Head of caudate nucleus (tissue), 42 donors: ENCODE data around the gene OSBPL5.
"Not testable (repeated sequence)": the region's sequence is repeated elsewhere in the genome, so short reads cannot be mapped to it uniquely, and the experiment has no call there.

Source experiments
- DNase-seq, 42 donors: peaks; one replicate each; pipeline versions ENCODE4 v3.0.0 to v3.0.0-alpha.2; 2020 to 2021; ENCODE audit warnings: mixed read lengths in 7 of 42
- intact Hi-C: fragments of 100-400 bp; cut with DNase I; formaldehyde crosslinking; loops from one replicate; pipeline ENCODE4 v1.15.0; 2022

The OSBPL5 gene

GRCh38 chr11:3168742-3169254, 3.7 kb upstream of the OSBPL5 start:
- intact Hi-C loops = not testable (repeated sequence)
- DNase-seq = peak in 5 of 42 donors; percentile 3 to 30 (median 8)

GRCh38 chr11:3167143-3168119, 2.3 kb upstream of the OSBPL5 start:
- intact Hi-C loops = no loop called here
- peak in 8 of 42 donors; percentile 5 to 29 (median 12) for DNase-seq

GRCh38 chr11:3166268-3167142, 1.4 kb upstream of the OSBPL5 start:
- intact Hi-C loops = no loop called here
- DNase-seq = peak in 8 of 42 donors; percentile 3 to 29 (median 14)

GRCh38 chr11:3165916-3166267, 782 bp upstream of the OSBPL5 start:
- intact Hi-C loops = no loop called here
- peak in 4 of 42 donors; percentile 10 to 33 (median 16) for DNase-seq

- intact Hi-C loops = no loop called here
- peak in 9 of 42 donors; percentile 6 to 37 (median 15) for DNase-seq
These were observed 458 bp downstream of the OSBPL5 start for GRCh38 chr11:3164552-3165151.

GRCh38 chr11:3164138-3164551, 965 bp downstream of the OSBPL5 start:
- intact Hi-C loops = no loop called here
- DNase-seq = peak in 6 of 42 donors; percentile 5 to 35 (median 16)

- intact Hi-C loops = no loop called here
These were observed 1.7 kb downstream of the OSBPL5 start for GRCh38 chr11:3163241-3163981.

GRCh38 chr11:3162410-3163240, 2.5 kb downstream of the OSBPL5 start:
- intact Hi-C loops = no loop called here

More at GRCh38 chr11:3163241-3163981, 1.7 kb downstream of the OSBPL5 start:
- peak in 25 of 42 donors; percentile 14 to 74 (median 43) for DNase-seq

GRCh38 chr11:3161720-3162409, 3.2 kb downstream of the OSBPL5 start:
- DNase-seq = peak in 1 of 42 donors; percentile 1
- intact Hi-C loops = no loop called here

More at GRCh38 chr11:3162410-3163240, 2.5 kb downstream of the OSBPL5 start:
- peak in 31 of 42 donors; percentile 22 to 85 (median 59) for DNase-seq

GRCh38 chr11:3161309-3161708, 3.8 kb downstream of the OSBPL5 start:
- intact Hi-C loops = no loop called here
- peak in 2 of 42 donors; percentile 3 to 5 for DNase-seq

- intact Hi-C loops = no loop called here
These were observed 4.7 kb downstream of the OSBPL5 start for GRCh38 chr11:3160252-3161031.

GRCh38 chr11:3159296-3160190, 5.6 kb downstream of the OSBPL5 start:
- peak in 2 of 42 donors; percentile 3 to 66 for DNase-seq
- intact Hi-C loops = no loop called here

More at GRCh38 chr11:3160252-3161031, 4.7 kb downstream of the OSBPL5 start:
- DNase-seq = peak; percentile 81 to 96 (median 90)

GRCh38 chr11:3158821-3159220, 6.3 kb downstream of the OSBPL5 start:
- intact Hi-C loops = no loop called here
- DNase-seq = no peak

GRCh38 chr11:3158131-3158591, 6.9 kb downstream of the OSBPL5 start:
- no peak for DNase-seq
- intact Hi-C loops = no loop called here
